Mesodermal cell (in vitro differentiated cells): ENCODE measurements around the gene TMED5.
"Not testable (repeated sequence)": the region's sequence is repeated elsewhere in the genome, so short reads cannot be mapped to it uniquely, and the experiment has no call there.

ENCODE experiments used
- H3K27ac ChIP-seq: 2 replicates; pipeline ENCODE4 v1.7.0; 2013; ENCODE audit warnings: mild to moderate bottlenecking, low read depth, low read length, moderate library complexity; ENCODE audit not compliant: severe bottlenecking
- H3K36me3 ChIP-seq: 2 replicates; pipeline ENCODE4 v1.7.1; 2013; ENCODE audit warnings: mild to moderate bottlenecking, low read length, moderate library complexity; ENCODE audit not compliant: control insufficient read depth, insufficient read depth
- H3K4me1 ChIP-seq: one replicate; pipeline ENCODE4 v1.7.1; 2013; ENCODE audit warnings: mild to moderate bottlenecking, low read length; ENCODE audit not compliant: insufficient read depth, control insufficient read depth, poor library complexity, severe bottlenecking
- H3K4me3 ChIP-seq: 2 replicates; pipeline ENCODE4 v1.7.0; 2013; ENCODE audit warnings: low read length, control low read depth, mild to moderate bottlenecking; ENCODE audit not compliant: insufficient read depth, poor library complexity, severe bottlenecking; ENCODE audit errors: extremely low read depth
- H3K9me3 ChIP-seq: 2 replicates; pipeline ENCODE4 v1.7.1; 2013; ENCODE audit warnings: mild to moderate bottlenecking, low read length, moderate library complexity; ENCODE audit not compliant: control insufficient read depth
- WGBS, 2 experiments: methylation state at CpG; one replicate each; pipeline ENCODE4 v1.1.5; 2013; ENCODE audit warnings: missing lambda C conversion rate in 2 of 2; ENCODE audit not compliant: insufficient coverage in 2 of 2; 5-methylcytosine and 5-hydroxymethylcytosine counted together

TMED5 gene

GRCh38 chr1:93172778-93173177 is 7.4 kb downstream of the TMED5 start:
- WGBS, 2 experiments: 67% methylated on average over 1 of the region's 1 CpG; no CpG with 5 or more reads in 1 of the 2 experiments
- no peaks in the 10 kb centered on the region for H3K9me3 ChIP-seq
- H3K36me3 ChIP-seq: peaks cover 23% of the 10 kb centered on the region
- H3K4me1 ChIP-seq: no peaks in the 10 kb centered on the region
- H3K4me3 ChIP-seq: no peak overlapping the region
- peak overlapping the region; percentile 50 for H3K27ac ChIP-seq

GRCh38 chr1:93171549-93172034 is 8.6 kb downstream of the TMED5 start:
- Histone ChIP-seq H3K4me3 (no peak overlapping the region), H3K9me3 (no peaks in the 10 kb centered on the region), H3K36me3 (peaks cover 24% of the 10 kb centered on the region), H3K27ac (no peak overlapping the region), H3K4me1 (no peaks in the 10 kb centered on the region)
- 80 to 100% methylated on average over 1 of the region's 1 CpG for WGBS, 2 experiments

- H3K4me1 ChIP-seq, H3K9me3 ChIP-seq, H3K4me3 ChIP-seq, H3K27ac ChIP-seq: not testable (repeated sequence)
- H3K36me3 ChIP-seq: peaks cover 15% of the 10 kb centered on the region
- WGBS, 2 experiments: 96 to 97% methylated on average over 18 to 32 of the region's 36 CpGs
These were observed 10.0 kb downstream of the TMED5 start for GRCh38 chr1:93170141-93170678.

- H3K36me3 ChIP-seq: peaks cover 8% of the 10 kb centered on the region
These were observed 13.2 kb downstream of the TMED5 start for GRCh38 chr1:93167006-93167405.

GRCh38 chr1:93165895-93166294 is 14.3 kb downstream of the TMED5 start:
- not testable (repeated sequence) for H3K36me3 ChIP-seq, H3K9me3 ChIP-seq, H3K4me3 ChIP-seq, H3K4me1 ChIP-seq, H3K27ac ChIP-seq
- WGBS, 2 experiments: 89 to 100% methylated on average over 1 of the region's 1 CpG

More at GRCh38 chr1:93167006-93167405, 13.2 kb downstream of the TMED5 start:
- no peak overlapping the region for H3K4me3 ChIP-seq
- H3K4me1 ChIP-seq: no peaks in the 10 kb centered on the region
- no peaks in the 10 kb centered on the region for H3K9me3 ChIP-seq
- H3K27ac ChIP-seq: no peak overlapping the region

GRCh38 chr1:93164816-93165215 is 15.4 kb downstream of the TMED5 start:
- H3K36me3 ChIP-seq: peaks cover 4% of the 10 kb centered on the region
- H3K9me3 ChIP-seq: no peaks in the 10 kb centered on the region
- H3K27ac ChIP-seq: no peak overlapping the region
- 95 to 100% methylated on average over 1 to 2 of the region's 2 CpGs for WGBS, 2 experiments
- no peaks in the 10 kb centered on the region for H3K4me1 ChIP-seq
- no peak overlapping the region for H3K4me3 ChIP-seq

- H3K36me3 ChIP-seq: peaks cover 13% of the 10 kb centered on the region
- H3K9me3 ChIP-seq, H3K4me1 ChIP-seq, H3K27ac ChIP-seq, H3K4me3 ChIP-seq: not testable (repeated sequence)
- 94 to 97% methylated on average over 2 to 6 of the region's 8 CpGs for WGBS, 2 experiments
These were observed 16.9 kb downstream of the TMED5 start for GRCh38 chr1:93163314-93163713.

- Histone ChIP-seq H3K9me3 (no peaks in the 10 kb centered on the region), H3K27ac (no peak overlapping the region), H3K4me3 (no peak overlapping the region), H3K36me3 (peaks cover 32% of the 10 kb centered on the region), H3K4me1 (no peaks in the 10 kb centered on the region)
- no CpG with 5 or more reads among the region's 2 CpGs for WGBS, 2 experiments
These were observed 20.9 kb downstream of the TMED5 start for GRCh38 chr1:93159337-93159736.

GRCh38 chr1:93155335-93155734 is 24.9 kb downstream of the TMED5 start:
- no peaks in the 10 kb centered on the region for H3K9me3 ChIP-seq
- H3K36me3 ChIP-seq: peaks cover 48% of the 10 kb centered on the region
- WGBS, 2 experiments: 40% methylated on average over 1 of the region's 3 CpGs; no CpG with 5 or more reads in 1 of the 2 experiments
- H3K27ac ChIP-seq: no peak overlapping the region
- no peaks in the 10 kb centered on the region for H3K4me1 ChIP-seq
- H3K4me3 ChIP-seq: no peak overlapping the region

GRCh38 chr1:93154898-93155297 is 25.3 kb downstream of the TMED5 start:
- Histone ChIP-seq H3K36me3 (peaks cover 52% of the 10 kb centered on the region), H3K4me3 (no peak overlapping the region), H3K9me3 (no peaks in the 10 kb centered on the region), H3K4me1 (no peaks in the 10 kb centered on the region), H3K27ac (no peak overlapping the region)

GRCh38 chr1:93152835-93153234 is 27.4 kb downstream of the TMED5 start:
- no peaks in the 10 kb centered on the region for H3K9me3 ChIP-seq
- H3K4me3 ChIP-seq: no peak overlapping the region
- peaks cover 59% of the 10 kb centered on the region for H3K36me3 ChIP-seq
- no CpG with 5 or more reads among the region's 2 CpGs for WGBS, 2 experiments
- no peak overlapping the region for H3K27ac ChIP-seq
- H3K4me1 ChIP-seq: no peaks in the 10 kb centered on the region
